GM12872 (cell line): ENCODE measurements around the gene ZBTB8A.

Experiments
- CTCF ChIP-seq: IDR thresholded peaks from 3 replicates; pipeline ENCODE4 v1.5.1; 2011; ENCODE audit warnings: low read depth, mild to moderate bottlenecking, low read length, moderate library complexity; ENCODE audit not compliant: insufficient read depth

ZBTB8A gene

GRCh38 chr1:32623775-32624174 is 84.5 kb downstream of the ZBTB8A start:
- no peak for TF ChIP-seq CTCF

GRCh38 chr1:32626176-32626575 is 86.9 kb downstream of the ZBTB8A start:
- TF ChIP-seq CTCF: no peak

GRCh38 chr1:32627596-32628162 is 88.5 kb downstream of the ZBTB8A start:
- no peak for TF ChIP-seq CTCF

- no peak for TF ChIP-seq CTCF
Measured at GRCh38 chr1:32632829-32633228, 93.6 kb downstream of the ZBTB8A start.

GRCh38 chr1:32635508-32636277 is 96.5 kb downstream of the ZBTB8A start:
- no peak for TF ChIP-seq CTCF

GRCh38 chr1:32636914-32637645 is 97.9 kb downstream of the ZBTB8A start:
- no peak for TF ChIP-seq CTCF

GRCh38 chr1:32639489-32640075 is 100.4 kb downstream of the ZBTB8A start:
- no peak for TF ChIP-seq CTCF
